ENCODE measurements around the gene OSBPL2. TPM values are rescaled to one million over a fixed set of nuclear protein-coding genes. Genes with fewer than 3 reads are reported as not detected.

The OSBPL2 gene
- total RNA-seq, 1 donor from 2014 or later = 25.0 TPM

DNA sequence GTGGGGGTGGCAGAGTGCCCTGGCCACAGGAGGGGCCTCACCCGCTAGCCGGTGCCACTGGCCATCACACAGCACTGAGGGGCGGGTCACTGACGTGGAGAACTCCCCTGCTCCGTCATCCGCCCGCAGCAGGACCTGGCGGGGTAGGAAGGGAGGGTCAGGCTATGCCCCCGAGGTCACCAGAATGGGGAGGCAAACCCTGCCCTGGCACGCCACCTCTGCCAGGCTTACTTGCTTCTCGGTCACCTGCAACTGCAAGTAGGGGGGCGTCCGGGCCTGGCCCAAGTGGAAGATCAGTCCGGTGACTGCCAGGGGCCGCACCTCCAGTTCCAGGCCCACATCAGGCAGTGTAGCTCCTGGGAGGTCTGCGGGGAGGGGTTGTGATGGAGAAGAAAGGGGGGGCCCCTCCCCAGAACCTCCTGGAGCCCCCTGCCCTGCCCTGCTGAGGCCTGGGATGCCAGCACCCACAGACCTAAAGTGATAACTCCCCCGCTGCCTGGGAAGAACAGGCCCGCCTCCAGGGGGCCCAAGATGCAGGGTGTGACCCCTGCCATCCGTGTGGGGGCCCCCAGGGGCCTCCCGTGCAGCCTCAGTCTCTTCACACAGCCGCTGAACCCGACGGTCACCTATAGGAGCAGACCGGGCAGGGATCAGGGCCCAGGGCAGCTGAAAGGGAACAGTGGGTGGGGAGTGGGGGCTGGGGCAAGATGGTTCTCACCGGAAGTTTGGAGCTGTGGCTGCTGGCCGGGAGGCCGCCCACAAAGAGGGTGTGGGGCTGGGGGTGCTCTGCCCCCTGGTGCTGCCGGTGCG is 71.8 kb downstream of the OSBPL2 start:
- H3K27me3 ChIP-seq = no peaks in the 10 kb centered on the region
- H3K4me1 ChIP-seq = peaks cover 0 to 1% of the 10 kb centered on the region in 2 donors
- H3K9me3 ChIP-seq = no peaks in the 10 kb centered on the region
- intact Hi-C loops (cut with DNase I) = no loop called here
- no peak for DNase-seq (ENCODE audit: low spot score in 2 of 2)
- H3K27ac ChIP-seq = no peak overlapping the region
- H3K36me3 ChIP-seq = peaks cover 93 to 97% of the 10 kb centered on the region in 2 donors
- H3K4me3 ChIP-seq = no peak overlapping the region
- TF ChIP-seq, protein P1, sequence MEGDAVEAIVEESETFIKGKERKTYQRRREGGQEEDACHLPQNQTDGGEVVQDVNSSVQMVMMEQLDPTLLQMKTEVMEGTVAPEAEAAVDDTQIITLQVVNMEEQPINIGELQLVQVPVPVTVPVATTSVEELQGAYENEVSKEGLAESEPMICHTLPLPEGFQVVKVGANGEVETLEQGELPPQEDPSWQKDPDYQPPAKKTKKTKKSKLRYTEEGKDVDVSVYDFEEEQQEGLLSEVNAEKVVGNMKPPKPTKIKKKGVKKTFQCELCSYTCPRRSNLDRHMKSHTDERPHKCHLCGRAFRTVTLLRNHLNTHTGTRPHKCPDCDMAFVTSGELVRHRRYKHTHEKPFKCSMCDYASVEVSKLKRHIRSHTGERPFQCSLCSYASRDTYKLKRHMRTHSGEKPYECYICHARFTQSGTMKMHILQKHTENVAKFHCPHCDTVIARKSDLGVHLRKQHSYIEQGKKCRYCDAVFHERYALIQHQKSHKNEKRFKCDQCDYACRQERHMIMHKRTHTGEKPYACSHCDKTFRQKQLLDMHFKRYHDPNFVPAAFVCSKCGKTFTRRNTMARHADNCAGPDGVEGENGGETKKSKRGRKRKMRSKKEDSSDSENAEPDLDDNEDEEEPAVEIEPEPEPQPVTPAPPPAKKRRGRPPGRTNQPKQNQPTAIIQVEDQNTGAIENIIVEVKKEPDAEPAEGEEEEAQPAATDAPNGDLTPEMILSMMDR (IDR thresholded peaks at IDR 0.05) = no peak

DNA sequence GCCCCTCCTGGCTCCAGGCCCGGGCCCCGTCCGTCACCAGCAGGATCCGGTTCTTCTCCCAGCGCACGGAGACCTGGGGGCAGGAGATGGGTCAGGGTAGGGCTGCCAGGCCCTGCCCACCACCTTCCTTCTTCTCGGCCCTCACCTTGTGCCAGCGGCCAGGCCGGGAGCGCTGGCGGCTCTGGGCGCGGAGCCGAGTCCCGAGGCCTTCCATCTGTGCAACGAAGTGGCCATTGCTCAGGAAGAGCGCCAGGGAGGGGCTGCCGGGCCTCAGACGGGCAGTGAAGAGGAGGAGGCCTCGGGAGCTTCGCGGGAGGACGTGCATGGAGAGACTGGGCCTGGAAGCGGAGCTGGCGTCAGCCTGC is 72.4 kb downstream of the OSBPL2 start:
- peaks cover 94 to 97% of the 10 kb centered on the region in 2 donors for H3K36me3 ChIP-seq
- no peak overlapping the region for H3K27ac ChIP-seq

DNA sequence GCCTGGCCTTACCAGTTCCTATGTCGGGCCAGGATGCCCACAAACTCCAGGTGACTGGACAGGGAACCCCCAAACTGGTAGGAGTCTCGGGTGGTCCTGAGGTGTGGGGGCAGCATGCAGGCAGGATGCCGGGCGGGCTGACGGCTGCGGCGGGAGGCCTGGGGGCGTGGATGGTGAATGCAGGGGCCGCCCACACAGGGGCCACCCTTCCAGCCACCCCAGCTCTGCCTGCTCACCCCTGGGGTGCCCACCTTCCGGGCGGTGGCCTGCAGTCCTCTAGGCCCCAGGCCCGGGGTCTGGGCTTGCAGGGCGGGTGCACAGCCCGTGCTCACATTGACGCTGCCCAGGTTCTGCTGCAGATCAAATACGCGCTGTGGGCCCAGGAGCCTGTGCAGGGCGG is 72.8 kb downstream of the OSBPL2 start:
- Histone ChIP-seq H3K27ac (no peak overlapping the region), H3K4me3 (no peak overlapping the region), H3K4me1 (no peaks in the 10 kb centered on the region), H3K27me3 (no peaks in the 10 kb centered on the region), H3K36me3 (peaks cover 94 to 97% of the 10 kb centered on the region in 2 donors), H3K9me3 (no peaks in the 10 kb centered on the region)
- intact Hi-C loops (cut with DNase I) = no loop called here
- DNase-seq (ENCODE audit: low spot score in 2 of 2) = no peak
- TF ChIP-seq, protein P1 (IDR thresholded peaks at IDR 0.05) = no peak

More for the DNA sequence above, 72.4 kb downstream of the OSBPL2 start:
- Histone ChIP-seq H3K4me3 (no peak overlapping the region), H3K27me3 (no peaks in the 10 kb centered on the region), H3K4me1 (no peaks in the 10 kb centered on the region), H3K9me3 (no peaks in the 10 kb centered on the region)
- intact Hi-C loops (cut with DNase I) = no loop called here
- no peak for DNase-seq (ENCODE audit: low spot score in 2 of 2)
- TF ChIP-seq, protein P1 (IDR thresholded peaks at IDR 0.05) = no peak

DNA sequence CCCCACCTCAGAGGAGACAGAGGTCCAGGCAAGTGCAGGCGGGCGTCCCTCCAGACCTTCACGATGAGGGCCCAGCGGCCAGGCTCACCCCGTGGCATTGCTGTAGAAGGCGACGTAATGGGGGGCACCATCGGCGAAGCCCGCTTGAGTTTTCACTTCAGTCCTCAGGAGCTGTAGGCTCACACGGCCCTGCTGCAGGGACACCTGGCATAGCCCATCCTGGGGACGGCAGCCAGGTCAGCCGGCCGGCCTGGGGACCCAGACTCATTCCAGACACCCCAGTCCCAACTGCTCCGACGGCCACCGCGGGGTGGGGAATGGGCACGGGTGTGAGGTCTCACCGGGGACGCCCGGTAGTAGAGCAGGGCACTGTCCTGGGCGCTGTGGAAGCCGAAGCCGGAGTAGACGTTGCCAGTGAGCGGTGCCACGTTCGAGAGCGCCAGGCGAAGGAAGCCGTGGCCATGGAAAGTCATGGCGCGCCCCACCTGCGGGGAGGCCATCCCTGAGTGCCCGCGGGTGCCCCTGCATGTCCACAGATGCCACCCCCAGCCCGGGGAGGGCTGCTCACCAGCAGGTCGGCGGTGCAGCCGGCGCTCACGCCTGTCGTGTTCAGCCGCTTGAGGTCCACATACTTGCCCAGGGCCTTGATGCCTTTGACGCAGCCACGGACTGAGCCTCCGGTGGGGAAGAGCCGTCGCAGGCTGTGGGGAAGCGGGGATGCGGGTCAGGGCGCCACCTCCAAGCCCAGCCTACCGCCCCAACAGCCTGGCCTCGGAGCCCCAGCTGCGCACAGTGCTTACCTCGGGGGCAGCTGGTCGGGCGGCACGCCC is 73.7 kb downstream of the OSBPL2 start:
- intact Hi-C loops (cut with DNase I) = no loop called here
- Histone ChIP-seq H3K27ac (no peak overlapping the region), H3K36me3 (peaks cover 94 to 97% of the 10 kb centered on the region in 2 donors), H3K4me1 (no peaks in the 10 kb centered on the region), H3K27me3 (no peaks in the 10 kb centered on the region), H3K4me3 (no peak overlapping the region), H3K9me3 (no peaks in the 10 kb centered on the region)
- DNase-seq (ENCODE audit: low spot score in 2 of 2) = no peak
- TF ChIP-seq, protein P1 (IDR thresholded peaks at IDR 0.05) = no peak

DNA sequence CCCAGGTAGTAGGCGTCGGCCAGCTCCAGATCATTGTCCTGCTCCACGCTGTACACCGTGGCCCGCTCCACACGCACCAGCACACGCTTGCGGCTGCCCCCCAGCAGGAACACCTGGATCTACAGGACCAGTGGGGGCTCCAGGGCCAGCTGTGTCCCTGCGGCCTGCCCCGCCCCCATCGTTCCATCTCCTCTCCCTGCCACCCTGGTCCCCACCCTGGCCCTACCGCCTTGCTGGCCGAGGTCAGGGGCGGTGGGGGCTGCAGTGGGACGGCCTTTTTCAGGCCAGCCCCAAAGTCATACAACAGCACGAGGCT is 74.3 kb downstream of the OSBPL2 start:
- intact Hi-C loops (cut with DNase I) = no loop called here
- no peaks in the 10 kb centered on the region for H3K27me3 ChIP-seq
- no peak overlapping the region for H3K4me3 ChIP-seq
- TF ChIP-seq, protein P1 (IDR thresholded peaks at IDR 0.05) = no peak
- no peak overlapping the region for H3K27ac ChIP-seq
- no peaks in the 10 kb centered on the region for H3K4me1 ChIP-seq
- H3K36me3 ChIP-seq = peaks cover 94 to 97% of the 10 kb centered on the region in 2 donors
- DNase-seq (ENCODE audit: low spot score in 2 of 2) = no peak
- no peaks in the 10 kb centered on the region for H3K9me3 ChIP-seq
